Measurements from ENCODE around the gene ZPBP.
"Not testable (repeated sequence)": the region's sequence is repeated elsewhere in the genome, so short reads cannot be mapped to it uniquely, and the experiment has no call there.

The ZPBP gene

DNA sequence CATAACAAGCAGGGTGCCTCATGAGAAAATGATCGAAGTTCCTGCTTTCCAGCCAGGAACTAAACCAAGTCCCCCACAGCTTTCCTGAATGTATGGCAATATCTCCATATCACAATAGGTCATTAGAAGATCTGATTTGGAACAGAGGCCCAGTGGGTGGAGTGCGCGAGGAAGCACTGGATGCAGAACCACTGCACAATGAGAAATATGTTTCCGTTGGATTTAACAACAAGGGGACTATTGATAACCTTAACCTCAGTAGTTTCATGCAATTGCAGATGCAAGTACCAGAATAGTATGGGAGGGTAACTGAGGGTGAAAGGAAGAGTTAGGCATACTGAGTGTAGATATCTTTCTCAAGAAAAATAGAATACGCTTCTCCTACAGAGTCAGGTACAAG, 45.3 kb downstream of the ZPBP start:
- Histone ChIP-seq H3K27ac (replicated peaks) (no peak overlapping the region), H3K27me3 (ENCODE audit: insufficient read depth, poor library complexity, severe bottlenecking) (peaks cover 2% of the 10 kb centered on the region), H3K4me3 (replicated peaks; ENCODE audit: insufficient read depth, low read length) (no peak overlapping the region)
- no peak for DNase-seq (ENCODE audit: low read depth in 1 of 2, low spot score in 1 of 2)
- TF ChIP-seq GABPA (IDR thresholded peaks at IDR 0.05; ENCODE audit: low read depth) (no peak), SPI1 (IDR thresholded peaks at IDR 0.05; ENCODE audit: borderline replicate concordance, low read depth) (no peak), POLR2AphosphoS5 (IDR thresholded peaks at IDR 0.05; ENCODE audit: low read depth) (no peak)
- TF ChIP-seq, protein P1, sequence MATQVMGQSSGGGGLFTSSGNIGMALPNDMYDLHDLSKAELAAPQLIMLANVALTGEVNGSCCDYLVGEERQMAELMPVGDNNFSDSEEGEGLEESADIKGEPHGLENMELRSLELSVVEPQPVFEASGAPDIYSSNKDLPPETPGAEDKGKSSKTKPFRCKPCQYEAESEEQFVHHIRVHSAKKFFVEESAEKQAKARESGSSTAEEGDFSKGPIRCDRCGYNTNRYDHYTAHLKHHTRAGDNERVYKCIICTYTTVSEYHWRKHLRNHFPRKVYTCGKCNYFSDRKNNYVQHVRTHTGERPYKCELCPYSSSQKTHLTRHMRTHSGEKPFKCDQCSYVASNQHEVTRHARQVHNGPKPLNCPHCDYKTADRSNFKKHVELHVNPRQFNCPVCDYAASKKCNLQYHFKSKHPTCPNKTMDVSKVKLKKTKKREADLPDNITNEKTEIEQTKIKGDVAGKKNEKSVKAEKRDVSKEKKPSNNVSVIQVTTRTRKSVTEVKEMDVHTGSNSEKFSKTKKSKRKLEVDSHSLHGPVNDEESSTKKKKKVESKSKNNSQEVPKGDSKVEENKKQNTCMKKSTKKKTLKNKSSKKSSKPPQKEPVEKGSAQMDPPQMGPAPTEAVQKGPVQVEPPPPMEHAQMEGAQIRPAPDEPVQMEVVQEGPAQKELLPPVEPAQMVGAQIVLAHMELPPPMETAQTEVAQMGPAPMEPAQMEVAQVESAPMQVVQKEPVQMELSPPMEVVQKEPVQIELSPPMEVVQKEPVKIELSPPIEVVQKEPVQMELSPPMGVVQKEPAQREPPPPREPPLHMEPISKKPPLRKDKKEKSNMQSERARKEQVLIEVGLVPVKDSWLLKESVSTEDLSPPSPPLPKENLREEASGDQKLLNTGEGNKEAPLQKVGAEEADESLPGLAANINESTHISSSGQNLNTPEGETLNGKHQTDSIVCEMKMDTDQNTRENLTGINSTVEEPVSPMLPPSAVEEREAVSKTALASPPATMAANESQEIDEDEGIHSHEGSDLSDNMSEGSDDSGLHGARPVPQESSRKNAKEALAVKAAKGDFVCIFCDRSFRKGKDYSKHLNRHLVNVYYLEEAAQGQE (IDR thresholded peaks at IDR 0.05; ENCODE audit: insufficient replicate concordance, low read depth) = no peak
- TF ChIP-seq, protein P2, sequence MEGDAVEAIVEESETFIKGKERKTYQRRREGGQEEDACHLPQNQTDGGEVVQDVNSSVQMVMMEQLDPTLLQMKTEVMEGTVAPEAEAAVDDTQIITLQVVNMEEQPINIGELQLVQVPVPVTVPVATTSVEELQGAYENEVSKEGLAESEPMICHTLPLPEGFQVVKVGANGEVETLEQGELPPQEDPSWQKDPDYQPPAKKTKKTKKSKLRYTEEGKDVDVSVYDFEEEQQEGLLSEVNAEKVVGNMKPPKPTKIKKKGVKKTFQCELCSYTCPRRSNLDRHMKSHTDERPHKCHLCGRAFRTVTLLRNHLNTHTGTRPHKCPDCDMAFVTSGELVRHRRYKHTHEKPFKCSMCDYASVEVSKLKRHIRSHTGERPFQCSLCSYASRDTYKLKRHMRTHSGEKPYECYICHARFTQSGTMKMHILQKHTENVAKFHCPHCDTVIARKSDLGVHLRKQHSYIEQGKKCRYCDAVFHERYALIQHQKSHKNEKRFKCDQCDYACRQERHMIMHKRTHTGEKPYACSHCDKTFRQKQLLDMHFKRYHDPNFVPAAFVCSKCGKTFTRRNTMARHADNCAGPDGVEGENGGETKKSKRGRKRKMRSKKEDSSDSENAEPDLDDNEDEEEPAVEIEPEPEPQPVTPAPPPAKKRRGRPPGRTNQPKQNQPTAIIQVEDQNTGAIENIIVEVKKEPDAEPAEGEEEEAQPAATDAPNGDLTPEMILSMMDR (IDR thresholded peaks at IDR 0.05; ENCODE audit: insufficient read depth, low read length) = no peak

DNA sequence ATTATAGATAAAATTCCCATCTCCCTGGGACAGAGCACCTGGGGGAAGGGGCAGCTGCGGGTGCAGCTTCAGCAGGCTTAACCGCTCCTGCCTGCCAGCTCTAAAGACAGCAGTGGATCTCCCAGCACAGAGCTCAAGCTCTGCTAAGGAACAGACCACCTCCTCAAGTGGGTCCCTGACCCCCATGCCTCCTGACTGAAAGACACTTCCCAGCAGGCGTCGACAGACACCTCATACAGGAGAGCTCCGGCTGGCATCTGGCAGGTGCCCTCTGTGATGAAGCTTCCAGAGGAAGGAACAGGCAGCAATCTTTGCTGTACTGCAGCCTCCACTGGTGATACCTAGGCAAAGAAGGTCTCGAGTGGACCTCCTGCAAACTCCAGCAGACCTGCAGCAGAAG, 51.9 kb downstream of the ZPBP start:
- not testable (repeated sequence) for H3K27ac ChIP-seq (replicated peaks); H3K4me3 ChIP-seq (replicated peaks; ENCODE audit: insufficient read depth, low read length); H3K27me3 ChIP-seq (ENCODE audit: insufficient read depth, poor library complexity, severe bottlenecking); DNase-seq (ENCODE audit: low read depth in 1 of 2, low spot score in 1 of 2)

DNA sequence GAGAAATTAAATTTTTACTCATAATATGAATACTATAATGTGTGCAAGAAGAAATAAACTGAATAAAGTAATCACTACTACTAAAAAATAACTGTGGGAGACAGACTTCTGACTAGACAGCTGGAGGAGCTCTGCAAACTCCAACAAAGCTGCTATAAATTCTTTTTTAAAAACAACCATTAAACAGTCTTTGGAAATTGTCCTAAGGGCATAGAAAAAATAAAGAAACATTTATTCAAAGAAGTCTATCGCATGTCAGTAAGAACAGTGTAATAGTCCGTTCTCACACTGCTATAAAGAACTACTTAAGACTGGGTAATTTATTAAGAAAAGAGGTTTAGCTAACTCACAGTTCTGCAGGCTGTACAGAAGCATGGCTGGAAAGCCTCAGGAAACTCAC, 56.0 kb downstream of the ZPBP start:
- Histone ChIP-seq H3K27me3 (ENCODE audit: insufficient read depth, poor library complexity, severe bottlenecking) (no peaks in the 10 kb centered on the region), H3K4me3 (replicated peaks; ENCODE audit: insufficient read depth, low read length) (no peak overlapping the region), H3K27ac (replicated peaks) (no peak overlapping the region)
- no peak for TF ChIP-seq GABPA (IDR thresholded peaks at IDR 0.05; ENCODE audit: low read depth)
- no peak for TF ChIP-seq SPI1 (IDR thresholded peaks at IDR 0.05; ENCODE audit: borderline replicate concordance, low read depth)
- TF ChIP-seq, protein P1 (IDR thresholded peaks at IDR 0.05; ENCODE audit: insufficient replicate concordance, low read depth) = no peak
- TF ChIP-seq, protein P2 (IDR thresholded peaks at IDR 0.05; ENCODE audit: insufficient read depth, low read length) = no peak
- no peak for TF ChIP-seq POLR2AphosphoS5 (IDR thresholded peaks at IDR 0.05; ENCODE audit: low read depth)
- no peak for DNase-seq (ENCODE audit: low read depth in 1 of 2, low spot score in 1 of 2)

DNA sequence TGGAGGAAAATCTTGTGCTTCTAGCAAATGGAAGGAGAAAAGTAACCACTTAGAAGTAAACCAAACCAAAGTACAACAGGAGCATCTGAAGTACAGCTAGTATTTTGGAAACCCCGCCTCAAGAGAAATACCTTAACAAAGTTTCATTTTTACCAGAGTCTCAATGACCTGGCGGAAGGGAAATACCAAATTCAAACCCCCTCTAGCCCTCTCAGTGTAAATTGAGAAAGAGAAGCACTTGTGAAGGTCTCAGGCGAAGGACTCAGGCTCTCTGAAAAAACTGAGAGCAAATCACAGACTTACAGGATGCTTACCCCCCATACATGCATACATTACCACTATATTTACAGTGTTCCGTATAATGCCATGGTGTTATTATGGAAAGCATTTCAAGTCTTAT, 70.1 kb downstream of the ZPBP start:
- Histone ChIP-seq H3K4me3 (replicated peaks; ENCODE audit: insufficient read depth, low read length) (no peak overlapping the region), H3K27ac (replicated peaks) (no peak overlapping the region), H3K27me3 (ENCODE audit: insufficient read depth, poor library complexity, severe bottlenecking) (peaks cover 7% of the 10 kb centered on the region)
- DNase-seq (ENCODE audit: low read depth in 1 of 2, low spot score in 1 of 2) = no peak
- TF ChIP-seq POLR2AphosphoS5 (IDR thresholded peaks at IDR 0.05; ENCODE audit: low read depth) (no peak), GABPA (IDR thresholded peaks at IDR 0.05; ENCODE audit: low read depth) (no peak), SPI1 (IDR thresholded peaks at IDR 0.05; ENCODE audit: borderline replicate concordance, low read depth) (no peak)
- TF ChIP-seq, protein P2 (IDR thresholded peaks at IDR 0.05; ENCODE audit: insufficient read depth, low read length) = no peak
- TF ChIP-seq, protein P1 (IDR thresholded peaks at IDR 0.05; ENCODE audit: insufficient replicate concordance, low read depth) = no peak

Data from HL-60 (cell line).